Measurements from ENCODE around the gene ERMP1. TPM values are rescaled to one million over a fixed set of nuclear protein-coding genes. Genes with fewer than 3 reads are reported as not detected.
A peak's percentile ranks its signal among the peaks of the same experiment; 100 is the strongest.
"Not testable (repeated sequence)": the region's sequence is repeated elsewhere in the genome, so short reads cannot be mapped to it uniquely, and the experiment has no call there.

Gene ERMP1
- total RNA-seq, 1 experiment from 2014 or later, result 8.1 TPM

DNA sequence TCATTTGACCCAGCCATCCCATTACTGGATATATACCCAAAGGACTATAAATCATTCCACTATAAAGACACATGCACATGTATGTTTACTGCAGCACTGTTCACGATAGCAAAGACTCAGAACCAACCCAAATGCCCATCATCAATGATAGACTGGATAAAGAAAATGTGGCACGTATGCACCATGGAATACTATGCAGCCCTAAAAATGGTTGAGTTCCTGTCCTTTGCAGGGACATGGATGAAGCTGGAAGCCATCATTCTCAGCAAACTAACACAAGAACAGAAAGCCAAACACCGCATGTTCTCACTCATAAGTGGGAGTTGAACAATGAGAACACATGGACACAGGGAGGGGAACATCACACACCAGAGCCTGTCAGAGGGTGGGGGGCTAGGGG lies 49.5 kb downstream of the ERMP1 start:
- not testable (repeated sequence) for DNase-seq (ENCODE audit: low read depth)

DNA sequence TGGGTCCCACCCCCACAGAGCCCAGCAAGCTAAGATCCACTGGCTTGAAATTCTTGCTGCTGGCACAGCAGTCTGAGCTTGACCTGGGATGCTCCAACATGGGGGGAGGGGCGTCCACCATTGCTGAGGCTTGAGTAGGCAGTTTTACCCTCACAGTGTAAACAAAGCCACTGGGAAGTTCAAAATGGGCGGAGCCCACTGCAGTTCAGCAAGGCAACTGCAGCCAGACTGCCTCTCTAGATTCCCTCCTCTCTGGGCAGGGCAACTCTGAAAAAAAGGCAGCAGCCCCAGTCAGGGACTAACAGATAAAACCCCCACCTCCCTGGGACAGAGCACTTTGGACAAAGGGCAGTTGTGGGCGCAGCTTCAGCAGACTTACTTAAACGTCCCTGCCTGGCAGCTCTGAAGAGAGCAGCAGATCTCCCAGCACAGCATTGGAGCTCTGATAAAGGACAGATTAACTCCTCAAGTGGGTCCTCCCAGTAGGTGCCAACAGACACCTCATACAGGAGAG lies 53.2 kb downstream of the ERMP1 start:
- not testable (repeated sequence) for DNase-seq (ENCODE audit: low read depth)

DNA sequence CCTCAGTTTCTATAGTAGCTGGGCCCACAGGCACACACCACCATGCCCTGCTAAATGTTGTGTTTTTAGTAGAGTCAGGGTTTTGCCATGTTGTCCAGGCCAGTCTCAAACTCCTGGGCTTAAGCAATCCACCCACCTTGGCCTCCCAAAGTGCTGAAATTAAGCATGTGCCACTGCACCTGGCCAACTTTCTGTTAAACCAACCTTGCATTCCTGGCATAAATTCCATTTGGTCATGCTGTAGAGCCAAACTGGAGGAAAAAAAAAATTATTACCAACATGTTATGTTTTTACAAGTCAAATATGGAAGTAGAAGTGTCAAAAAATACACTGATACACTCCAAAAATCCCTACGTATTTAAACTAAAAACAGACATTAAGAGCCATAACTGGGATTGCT lies 54.1 kb downstream of the ERMP1 start:
- no peak for DNase-seq (ENCODE audit: low read depth)

DNA sequence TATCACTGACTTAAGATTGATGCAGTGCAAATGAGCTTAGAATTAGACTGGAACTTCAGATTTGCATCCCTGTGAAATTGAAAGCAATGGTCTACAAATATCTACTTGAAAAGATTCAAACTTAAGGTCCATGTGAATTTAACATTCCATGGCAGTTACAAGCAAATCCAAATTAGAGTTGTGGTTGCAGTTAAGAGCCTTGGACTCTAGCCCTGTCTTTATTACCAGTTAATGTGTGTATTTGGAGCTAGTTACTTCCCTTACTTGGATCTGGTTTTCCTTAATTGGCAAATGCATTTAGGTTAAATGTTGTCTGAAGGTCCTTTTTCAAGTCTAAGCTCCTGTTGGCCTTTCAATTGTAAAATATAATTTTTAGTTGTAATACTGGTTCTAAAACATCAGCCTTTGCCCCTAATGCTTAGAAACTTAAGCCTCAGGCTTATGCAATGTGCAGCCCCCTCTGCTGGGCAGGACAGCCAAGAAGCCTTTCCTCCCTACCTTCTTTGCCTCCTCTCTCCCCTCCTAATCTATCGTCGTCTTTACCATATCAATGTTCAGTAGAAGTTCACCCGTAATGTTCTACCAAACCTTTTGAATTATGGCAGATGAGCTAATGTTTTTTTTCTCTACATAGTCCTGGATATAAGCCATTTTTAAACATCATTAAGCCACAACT lies 59.5 kb downstream of the ERMP1 start:
- no peak for DNase-seq (ENCODE audit: low read depth)

DNA sequence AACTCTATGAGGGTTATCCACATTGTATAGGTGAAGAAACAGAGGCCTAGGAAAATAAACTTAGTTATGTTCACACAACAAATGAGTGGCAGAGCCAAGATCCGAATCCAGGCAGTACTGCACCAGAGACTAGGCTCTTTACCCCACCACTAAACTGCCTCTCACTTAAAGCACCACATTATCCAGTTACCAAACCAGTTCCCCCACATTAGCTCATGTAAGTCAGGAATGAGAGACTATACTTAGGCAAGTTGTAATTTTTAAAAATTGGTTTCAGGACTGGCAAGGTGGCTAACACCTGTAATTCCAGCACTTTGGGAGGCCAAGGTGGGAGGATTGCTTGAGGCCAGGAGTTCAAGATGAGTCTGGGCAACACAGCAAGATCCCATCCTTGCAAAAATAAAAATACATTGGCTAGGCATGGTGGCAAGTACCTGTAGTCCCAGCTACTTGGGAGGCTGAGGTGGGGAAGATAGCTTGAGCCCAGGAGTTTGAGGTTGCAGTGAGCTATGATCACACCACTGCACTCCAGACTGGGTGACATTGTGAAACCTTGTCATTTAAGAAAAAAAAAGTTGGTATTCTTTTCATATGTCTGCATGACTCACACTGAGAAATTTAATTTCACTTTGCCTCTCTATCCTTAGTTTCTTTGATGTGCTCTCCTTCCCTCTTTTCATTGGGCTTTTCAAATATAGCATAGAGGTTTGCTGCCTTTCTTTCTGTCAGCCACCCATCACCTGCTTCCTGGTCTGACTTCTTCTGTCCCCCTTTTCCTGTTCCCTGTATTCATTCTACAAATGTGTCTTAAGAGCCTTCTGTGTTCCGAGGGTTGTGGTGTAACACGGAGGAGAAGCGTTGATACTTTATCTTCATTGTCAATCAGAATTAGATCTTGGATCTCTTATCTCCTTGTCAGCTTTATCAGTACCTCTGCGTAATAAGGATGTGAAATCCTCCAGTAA lies 64.7 kb downstream of the ERMP1 start:
- no peak for DNase-seq (ENCODE audit: low read depth)

DNA sequence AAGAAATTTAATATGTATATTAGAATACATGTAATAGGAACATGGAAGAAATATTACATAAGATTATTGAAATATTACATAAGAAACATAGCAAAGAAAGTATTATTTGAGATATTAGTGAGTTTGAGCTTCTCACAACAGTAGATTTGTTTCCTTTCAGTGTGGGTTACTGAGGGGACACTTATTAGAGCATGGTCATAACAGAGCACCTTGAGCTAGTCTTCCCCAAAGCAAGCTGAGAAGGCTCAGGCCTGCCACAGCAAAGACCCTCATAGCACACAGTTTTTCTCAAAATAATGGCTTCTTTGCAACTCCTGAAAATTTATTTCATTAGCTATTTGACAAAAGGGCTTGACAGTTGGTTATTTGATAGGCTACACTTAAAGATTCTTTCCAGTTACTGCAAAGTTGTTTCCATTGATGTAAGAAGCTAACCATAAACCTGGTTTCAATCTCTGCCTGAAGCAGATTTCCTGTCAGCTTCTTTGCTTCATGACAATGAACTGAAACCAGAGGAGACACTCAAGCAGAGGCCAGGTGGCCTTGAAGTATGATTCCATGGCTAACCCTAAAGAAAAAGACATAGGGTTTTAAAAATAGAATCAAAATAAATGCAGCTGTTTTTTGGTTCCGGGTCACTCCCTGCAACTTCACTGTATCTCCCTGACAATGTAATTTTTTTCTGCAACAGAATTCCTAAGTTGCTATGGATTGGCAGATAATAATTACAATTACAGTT lies 68.6 kb downstream of the ERMP1 start:
- DNase-seq (ENCODE audit: low read depth), result no peak

DNA sequence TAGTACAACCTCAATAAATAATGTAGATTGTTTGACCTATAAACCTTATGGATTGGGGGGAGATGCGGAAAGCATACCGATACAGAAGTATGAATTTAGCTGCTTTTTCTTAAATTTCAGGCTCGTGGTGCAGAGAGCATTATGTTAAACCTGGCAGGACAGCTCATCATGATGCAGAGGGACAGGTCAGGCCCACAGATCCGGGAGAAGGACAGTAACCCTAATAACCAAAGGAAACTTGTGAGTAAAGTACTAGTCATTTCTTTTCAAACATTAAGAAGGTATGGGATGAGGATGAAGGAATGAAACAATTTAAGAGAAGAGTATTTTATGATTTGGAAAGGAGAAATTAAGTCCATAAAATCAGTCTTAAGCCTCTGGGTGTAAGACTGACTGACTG lies 70.5 kb downstream of the ERMP1 start:
- peak; percentile 32 for DNase-seq (ENCODE audit: low read depth)

DNA sequence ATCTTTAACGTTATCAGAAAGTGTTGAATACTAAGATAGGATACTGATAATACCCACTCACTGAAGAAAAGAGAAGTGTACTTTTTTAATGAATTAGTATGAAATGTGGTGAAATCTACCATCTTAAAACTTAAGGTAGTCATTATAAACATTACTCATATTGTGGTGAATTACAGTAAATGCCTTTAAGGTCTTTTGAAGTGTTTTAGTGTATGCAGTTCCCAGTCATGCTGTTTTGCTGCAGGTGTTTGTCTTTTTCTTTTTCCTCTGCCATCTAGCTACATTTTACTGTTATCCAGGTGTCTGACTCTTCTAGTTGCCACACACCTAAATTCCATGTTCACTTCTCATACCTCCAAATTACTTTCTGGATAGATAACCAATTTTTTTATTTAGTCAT lies 72.6 kb downstream of the ERMP1 start:
- DNase-seq (ENCODE audit: low read depth), result no peak

DNA sequence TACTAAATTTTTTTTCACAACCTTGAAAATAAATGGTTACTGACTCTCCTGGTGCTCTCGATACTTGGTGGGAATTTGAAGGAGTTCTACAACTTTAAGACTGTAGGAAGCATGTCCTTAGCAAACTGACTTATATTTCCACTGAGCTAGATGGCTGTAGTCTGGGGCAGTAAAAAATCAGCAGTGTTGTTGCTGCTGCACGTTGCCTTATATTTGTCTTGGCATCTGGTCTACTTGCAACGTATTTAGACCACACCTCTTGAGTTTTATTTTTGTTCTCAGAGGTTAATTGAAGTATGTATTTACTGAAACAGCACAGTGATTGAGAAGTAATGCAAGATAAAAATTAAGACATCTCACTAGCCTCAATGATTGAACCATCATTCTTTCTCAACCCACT lies 76.3 kb downstream of the ERMP1 start:
- DNase-seq (ENCODE audit: low read depth), result no peak

DNA sequence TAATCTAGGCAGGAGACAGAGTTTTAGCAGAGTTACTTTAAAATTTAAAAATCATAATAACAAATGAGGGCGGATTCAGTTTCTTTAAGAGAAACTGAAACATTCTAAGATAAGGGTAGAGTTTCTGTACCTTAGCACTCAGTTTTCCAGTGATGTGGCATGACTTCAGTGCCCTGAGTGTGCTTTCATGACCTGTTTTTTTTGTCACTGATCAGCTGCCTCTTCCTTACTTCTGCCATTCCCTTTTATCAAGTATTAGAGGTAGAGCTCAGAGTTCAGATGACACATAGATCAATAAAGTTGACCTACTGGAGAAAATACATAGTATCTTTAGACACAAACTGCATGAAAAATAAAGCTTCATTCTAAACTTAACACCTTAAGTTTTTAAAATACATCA lies 82.3 kb downstream of the ERMP1 start:
- no peak for DNase-seq (ENCODE audit: low read depth)

DNA sequence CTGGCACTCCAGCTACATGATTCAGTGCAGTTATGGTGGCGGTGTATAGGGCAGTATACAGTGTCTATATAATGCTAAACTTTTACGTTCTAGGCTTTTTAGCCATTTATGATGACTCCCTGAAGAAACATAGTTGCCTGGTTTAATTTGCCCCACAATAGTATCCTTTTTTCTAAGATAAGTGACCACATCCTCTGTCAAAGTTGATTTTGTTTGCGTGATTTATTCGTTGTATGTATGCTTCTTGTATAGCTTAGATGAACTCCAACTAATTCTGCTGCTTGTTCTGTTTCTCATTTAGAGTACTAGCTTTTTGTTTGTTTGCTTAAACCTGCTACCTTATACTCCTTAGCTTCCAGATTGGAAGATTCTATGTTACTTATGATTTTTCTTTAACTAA lies 83.6 kb downstream of the ERMP1 start:
- DNase-seq (ENCODE audit: low read depth), result no peak

DNA sequence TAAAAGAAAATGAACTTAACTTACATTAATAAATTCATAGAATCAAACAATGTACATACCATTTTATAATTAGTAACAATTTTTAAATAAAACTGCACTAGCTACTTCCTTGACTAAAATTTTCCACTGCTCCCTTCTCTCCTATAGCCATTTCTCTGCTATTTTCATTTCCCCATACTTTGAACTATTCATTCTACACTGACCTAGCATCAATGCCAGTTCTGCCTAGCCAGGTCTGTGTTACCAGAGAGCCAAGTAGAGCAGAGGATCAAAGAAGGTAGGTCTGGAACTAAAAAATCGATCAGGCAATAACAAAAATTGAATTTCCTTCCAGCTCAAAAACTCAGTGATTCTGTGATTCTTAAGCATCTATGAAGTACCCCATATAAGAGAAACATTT lies 84.5 kb downstream of the ERMP1 start:
- DNase-seq (ENCODE audit: low read depth), result no peak

DNA sequence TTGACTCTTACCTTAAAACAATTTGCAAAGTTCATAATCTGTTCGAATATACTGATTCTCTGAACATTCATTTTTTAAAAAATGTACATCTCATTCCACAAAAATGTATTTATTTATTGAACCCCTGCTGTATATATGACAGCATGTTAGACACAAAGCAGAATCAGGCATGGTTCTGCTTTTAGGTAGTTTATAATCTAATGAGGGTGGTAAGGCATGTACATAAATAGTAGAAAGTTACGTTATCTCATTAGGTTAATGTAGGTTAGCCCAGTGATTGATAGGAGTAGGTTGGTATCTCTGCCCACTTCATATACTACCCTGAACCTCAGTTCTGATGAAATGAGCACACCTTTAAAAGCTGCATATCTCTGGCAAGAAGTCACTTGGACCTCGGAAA lies 89.8 kb downstream of the ERMP1 start:
- DNase-seq (ENCODE audit: low read depth), result no peak

DNA sequence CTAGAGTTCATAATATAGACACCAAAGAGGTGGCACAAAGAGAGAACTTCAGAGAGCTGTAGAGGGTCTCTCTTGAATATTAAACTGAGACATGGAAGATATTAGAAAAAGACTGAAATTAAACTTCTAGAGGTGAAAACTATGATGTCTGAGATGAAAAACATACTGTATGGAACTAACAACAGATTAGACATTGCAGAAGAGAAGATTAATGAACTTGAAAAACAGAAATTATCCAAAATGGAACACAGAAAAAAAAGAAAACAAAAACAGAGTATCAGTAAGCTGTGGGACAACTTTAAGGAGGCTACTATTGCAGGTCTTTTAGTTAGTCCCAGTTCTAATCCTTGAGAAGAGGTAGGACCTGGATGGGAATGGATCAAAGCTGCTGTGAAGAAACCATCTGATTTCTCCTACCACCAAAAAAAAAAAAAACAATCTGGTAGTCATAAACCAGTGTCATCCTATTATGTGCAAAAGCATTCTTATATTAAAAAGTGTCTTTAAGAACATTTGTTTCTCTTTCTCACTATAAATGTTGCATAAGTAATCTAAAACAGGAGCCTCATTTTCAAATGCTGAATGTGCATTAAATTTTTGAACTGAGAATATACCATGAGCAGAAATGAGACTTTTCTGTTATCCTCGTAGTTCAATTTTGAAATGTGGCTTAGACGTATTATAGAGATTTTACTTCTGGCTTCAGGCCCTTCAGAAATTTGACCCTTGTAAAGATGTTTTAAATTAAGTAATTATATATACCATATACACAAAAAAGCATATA lies 96.2 kb downstream of the ERMP1 start:
- DNase-seq (ENCODE audit: low read depth), result no peak

DNA sequence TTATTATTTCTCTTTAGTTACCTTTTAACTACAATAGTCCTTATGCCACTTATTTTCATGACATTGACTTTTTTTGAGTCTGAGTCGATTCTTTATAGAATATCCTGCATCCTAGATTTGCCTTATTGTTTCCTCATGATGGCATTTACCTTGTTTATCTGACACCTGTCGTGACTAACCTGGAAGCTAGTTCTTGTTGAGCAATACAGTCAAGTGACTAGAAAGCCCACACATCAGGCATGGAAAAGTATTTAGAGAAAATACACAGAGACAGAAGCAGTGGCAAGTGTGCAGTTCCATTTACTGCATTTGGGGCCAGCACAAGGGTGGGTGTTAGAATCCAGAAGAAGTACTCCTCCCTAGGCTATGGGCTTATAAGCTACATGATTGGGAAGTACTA lies 97.8 kb downstream of the ERMP1 start:
- no peak for DNase-seq (ENCODE audit: low read depth)

Other genes starting within 250 kb of the ERMP1 start
- 13.5 and 21.1 TPM in 2 replicates for gene RIC1, start 204.0 kb downstream of the ERMP1 start, total RNA-seq (2014; rRNA removed)
- 0.11 TPM in 1 of 2 replicates, not detected in the other for gene MLANA, start 57.8 kb upstream of the ERMP1 start, total RNA-seq (2014; rRNA removed)
- 32.3 and 42.4 TPM in 2 replicates for gene RANBP6, start 182.5 kb upstream of the ERMP1 start, total RNA-seq (2014; rRNA removed)

All from LHCN-M2 (cell line).